HCT116 (cell line): Measurements from ENCODE around the gene MEIG1. TPM values are rescaled to one million over a fixed set of nuclear protein-coding genes. Genes with fewer than 3 reads are reported as not detected.
"Not testable (repeated sequence)": the region's sequence is repeated elsewhere in the genome, so short reads cannot be mapped to it uniquely, and the experiment has no call there.

Experiments
- ATAC-seq: fragments of 200-7000 bp; cut with Tn5 transposase; 2 replicates; pipeline ENCODE4 v1.9.1; 2020; ENCODE audit warnings: mild to moderate bottlenecking, moderate library complexity
- BruUV-seq: library from RNA; stranded (reverse); fragments of 400-500 nt; replicated peaks from 2 replicates; lab custom pipeline; 2021; lab: Mats Ljungman, UMichigan
- CTCF ChIA-PET: fragments of 300-600 bp; sonication (Branson Sonifier 250); formaldehyde crosslinking; loops from one replicate; lab custom pipeline; 2021; ENCODE audit warnings: antibody characterized with exemption; lab: Charles Lee
- POLR2A ChIA-PET: fragments of 300-600, 350-600 bp; sonication (Branson Sonifier 250); formaldehyde crosslinking; loops from one replicate; lab custom pipeline; 2021; ENCODE audit warnings: antibody characterized with exemption; lab: Charles Lee
- RAD21 ChIA-PET, 2 experiments: fragments of 300-600 bp; sonication (Branson Sonifier 250); formaldehyde crosslinking; loops; one replicate each; lab custom pipeline; 2023; ENCODE audit warnings: low total read pairs in 2 of 2; ENCODE audit not compliant: uncharacterized antibody in 2 of 2, unreplicated experiment in 2 of 2, low non-redundant PET in 1 of 2; lab: Charles Lee
- DNase-seq: peaks from one replicate; pipeline ENCODE4 v3.0.0-alpha.2; 2010; ENCODE audit warnings: low read depth, low spot score
- H2AFZ ChIP-seq: fragments of 200-600 bp; shearing (Covaris generic), sonication (generic); 2 replicates; pipeline ENCODE4 v1.6.1; 2017; ENCODE audit warnings: low read depth, mixed run types, mixed read lengths, antibody characterized with exemption, low read length; ENCODE audit not compliant: poor library complexity, severe bottlenecking
- H3K27ac ChIP-seq: 2 replicates; pipeline ENCODE4 v1.5.1; 2012; ENCODE audit warnings: low read depth, low read length
- H3K27me3 ChIP-seq: fragments of 200-600 bp; sonication (generic); 2 replicates; pipeline ENCODE4 v1.6.1; 2016; ENCODE audit warnings: mixed run types, low read length, mixed read lengths; ENCODE audit not compliant: insufficient read depth
- H3K36me3 ChIP-seq, 2 experiments: fragments of 200-500 bp in 1 of 2; fragments of 200-600 bp in 1 of 2; sonication (Bioruptor generic) in 1 of 2; sonication (generic) in 1 of 2; 2 replicates each; pipeline versions ENCODE4 v1.5.1 to v1.6.1; 2014 to 2016; ENCODE audit warnings: low read length in 2 of 2, inconsistent platforms in 1 of 2, mixed read lengths in 1 of 2, mixed run types in 1 of 2; ENCODE audit not compliant: insufficient read depth in 2 of 2, control insufficient read depth in 1 of 2
- H3K4me1 ChIP-seq, 2 experiments: fragments of 200-600 bp in 1 of 2; sonication (generic) in 1 of 2; 2 replicates each; pipeline versions ENCODE4 v1.5.1 to v1.6.1; 2012 to 2017; ENCODE audit warnings: low read length in 2 of 2, inconsistent platforms in 1 of 2, mild to moderate bottlenecking in 1 of 2, mixed read lengths in 1 of 2, mixed run types in 1 of 2, moderate library complexity in 1 of 2; ENCODE audit not compliant: insufficient read depth in 2 of 2, control insufficient read depth in 1 of 2
- H3K4me2 ChIP-seq: fragments of 200-600 bp; sonication (generic); 2 replicates; pipeline ENCODE4 v1.6.1; 2017; ENCODE audit warnings: mixed run types, low read length, mixed read lengths
- H3K4me3 ChIP-seq, 2 experiments: fragments of 200-600 bp in 1 of 2; sonication (generic) in 1 of 2; replicated peaks in 1 of 2; 2 replicates each; pipeline ENCODE4 v1.5.1; 2011 to 2016; ENCODE audit warnings: low read length in 2 of 2, control low read depth in 1 of 2, low read depth in 1 of 2, mild to moderate bottlenecking in 1 of 2, mixed read lengths in 1 of 2, mixed run types in 1 of 2
- H3K79me2 ChIP-seq: fragments of 200-600 bp; sonication (generic); 2 replicates; pipeline ENCODE4 v1.6.1; 2017; ENCODE audit warnings: mild to moderate bottlenecking, mixed run types, low read length, moderate library complexity, mixed read lengths; ENCODE audit not compliant: insufficient read depth
- H3K9ac ChIP-seq: fragments of 200-600 bp; sonication (generic); 2 replicates; pipeline ENCODE4 v1.6.1; 2016; ENCODE audit warnings: low read length, mixed read lengths
- H3K9me2 ChIP-seq: fragments of 200-600 bp; sonication (generic), shearing (Covaris generic); 2 replicates; pipeline ENCODE4 v1.6.1; 2017; ENCODE audit warnings: mixed run types, mild to moderate bottlenecking, moderate library complexity; ENCODE audit not compliant: insufficient read depth
- H3K9me3 ChIP-seq, 2 experiments: fragments of 200-500 bp in 1 of 2; fragments of 200-600 bp in 1 of 2; sonication (Bioruptor generic) in 1 of 2; sonication (generic) in 1 of 2; 2 replicates each; pipeline ENCODE4 v1.6.1; 2014 to 2017; ENCODE audit warnings: low read length in 2 of 2, mixed read lengths in 2 of 2, inconsistent platforms in 1 of 2, low read depth in 1 of 2, mild to moderate bottlenecking in 1 of 2, mixed run types in 1 of 2, moderate library complexity in 1 of 2; ENCODE audit not compliant: control insufficient read depth in 1 of 2, insufficient read depth in 1 of 2
- H4K20me1 ChIP-seq: fragments of 200-600 bp; sonication (generic), shearing (Covaris generic); 2 replicates; pipeline ENCODE4 v1.6.1; 2017; ENCODE audit warnings: mixed run types, mild to moderate bottlenecking, moderate library complexity; ENCODE audit not compliant: insufficient read depth
- RAD21 ChIP-seq: IDR thresholded peaks from 2 replicates; pipeline ENCODE4 v1.6.1; 2012; ENCODE audit warnings: low read depth, mild to moderate bottlenecking
- intact Hi-C: fragments of 100-400 bp; cut with micrococcal nuclease; formaldehyde crosslinking; loops from 2 replicates; pipeline ENCODE4 v1.10.0; 2022
- total RNA-seq: library from RNA; stranded (reverse); gene quantifications from one replicate; pipeline ENCODE4 v1.2.1, GENCODE V29; 2021; ENCODE audit not compliant: unreplicated experiment
- TF ChIP-seq, protein P1 (sequence below), 3 experiments: fragments of 200-600 bp in 1 of 3; sonication (generic) in 1 of 3; IDR thresholded peaks in 2 of 3; conservative IDR thresholded peaks in 1 of 3; 2 replicates each; pipeline ENCODE4 v1.5.1; 2012 to 2017; ENCODE audit warnings: low read depth in 2 of 3, low read length in 2 of 3, antibody characterized with exemption in 1 of 3, borderline replicate concordance in 1 of 3, control low read depth in 1 of 3, mild to moderate bottlenecking in 1 of 3, mixed read lengths in 1 of 3, mixed run types in 1 of 3, moderate library complexity in 1 of 3; ENCODE audit not compliant: insufficient read depth in 1 of 3

The MEIG1 gene
- total RNA-seq, 1 experiment from 2014 or later: 1.4 TPM

- H3K9me3 ChIP-seq, H3K27ac ChIP-seq, H3K4me3 ChIP-seq, RAD21 ChIA-PET, H3K27me3 ChIP-seq, H3K9me2 ChIP-seq, H3K4me1 ChIP-seq, BruUV-seq, ATAC-seq, H3K4me2 ChIP-seq, H4K20me1 ChIP-seq, H3K36me3 ChIP-seq, H2AFZ ChIP-seq, H3K79me2 ChIP-seq, H3K9ac ChIP-seq, POLR2A ChIA-PET: not testable (repeated sequence)
- intact Hi-C loops: loop anchor here (1.0 kb wide), 1 partner anchor 115 kb away; no protein-coding TSS in a partner anchor
- peak; percentile 48 for DNase-seq
- CTCF ChIA-PET: interaction anchor here (1.0 kb wide), 1 partner anchor 115 kb away, joined by 3 read pairs; no protein-coding TSS in a partner anchor
- TF ChIP-seq RAD21: peak; percentile 64
- TF ChIP-seq, protein P1, sequence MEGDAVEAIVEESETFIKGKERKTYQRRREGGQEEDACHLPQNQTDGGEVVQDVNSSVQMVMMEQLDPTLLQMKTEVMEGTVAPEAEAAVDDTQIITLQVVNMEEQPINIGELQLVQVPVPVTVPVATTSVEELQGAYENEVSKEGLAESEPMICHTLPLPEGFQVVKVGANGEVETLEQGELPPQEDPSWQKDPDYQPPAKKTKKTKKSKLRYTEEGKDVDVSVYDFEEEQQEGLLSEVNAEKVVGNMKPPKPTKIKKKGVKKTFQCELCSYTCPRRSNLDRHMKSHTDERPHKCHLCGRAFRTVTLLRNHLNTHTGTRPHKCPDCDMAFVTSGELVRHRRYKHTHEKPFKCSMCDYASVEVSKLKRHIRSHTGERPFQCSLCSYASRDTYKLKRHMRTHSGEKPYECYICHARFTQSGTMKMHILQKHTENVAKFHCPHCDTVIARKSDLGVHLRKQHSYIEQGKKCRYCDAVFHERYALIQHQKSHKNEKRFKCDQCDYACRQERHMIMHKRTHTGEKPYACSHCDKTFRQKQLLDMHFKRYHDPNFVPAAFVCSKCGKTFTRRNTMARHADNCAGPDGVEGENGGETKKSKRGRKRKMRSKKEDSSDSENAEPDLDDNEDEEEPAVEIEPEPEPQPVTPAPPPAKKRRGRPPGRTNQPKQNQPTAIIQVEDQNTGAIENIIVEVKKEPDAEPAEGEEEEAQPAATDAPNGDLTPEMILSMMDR (IDR thresholded peaks at IDR 0.05 in 2 of 3, conservative IDR thresholded peaks at IDR 0.05 in 1 of 3; ENCODE audit: borderline replicate concordance in 1 of 3, insufficient read depth in 1 of 3, low read depth in 2 of 3, low read length in 2 of 3): peak; percentile 30 to 70 (median 33); a peak in 5 of 6 replicates
These were observed 32.0 kb downstream of the MEIG1 start for GRCh38 chr10:14991035-14991749.

DNA sequence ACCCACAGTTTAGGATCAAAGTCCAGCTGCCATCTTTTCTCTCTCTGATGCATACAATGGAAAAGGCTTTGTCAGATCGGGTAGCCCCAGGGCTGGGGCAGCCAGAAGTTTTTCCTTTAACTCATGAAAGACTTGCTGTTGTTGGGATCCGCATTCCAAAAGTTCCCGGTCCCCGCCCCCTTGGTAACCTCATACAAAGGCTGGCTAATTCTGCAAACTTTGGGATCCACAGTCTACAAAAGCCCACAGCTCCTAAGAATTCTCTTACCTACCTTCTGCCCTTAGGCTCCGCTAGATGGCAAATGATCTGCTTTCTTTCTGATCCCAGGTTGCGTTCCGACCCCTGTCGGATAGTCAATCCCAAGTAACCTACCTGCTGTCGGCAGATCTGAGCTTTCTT lies 33.1 kb downstream of the MEIG1 start:
- H3K9ac ChIP-seq, H3K4me3 ChIP-seq, H2AFZ ChIP-seq, DNase-seq, H3K27me3 ChIP-seq, H3K9me2 ChIP-seq, BruUV-seq, RAD21 ChIA-PET, H3K4me1 ChIP-seq, H4K20me1 ChIP-seq, H3K36me3 ChIP-seq, H3K4me2 ChIP-seq, H3K79me2 ChIP-seq, ATAC-seq, H3K27ac ChIP-seq, intact Hi-C loops, CTCF ChIA-PET, H3K9me3 ChIP-seq: not testable (repeated sequence)
- POLR2A ChIA-PET: interaction anchor here (0.6 kb wide), 1 partner anchor 112 kb away, joined by 3 read pairs; no protein-coding TSS in a partner anchor

DNA sequence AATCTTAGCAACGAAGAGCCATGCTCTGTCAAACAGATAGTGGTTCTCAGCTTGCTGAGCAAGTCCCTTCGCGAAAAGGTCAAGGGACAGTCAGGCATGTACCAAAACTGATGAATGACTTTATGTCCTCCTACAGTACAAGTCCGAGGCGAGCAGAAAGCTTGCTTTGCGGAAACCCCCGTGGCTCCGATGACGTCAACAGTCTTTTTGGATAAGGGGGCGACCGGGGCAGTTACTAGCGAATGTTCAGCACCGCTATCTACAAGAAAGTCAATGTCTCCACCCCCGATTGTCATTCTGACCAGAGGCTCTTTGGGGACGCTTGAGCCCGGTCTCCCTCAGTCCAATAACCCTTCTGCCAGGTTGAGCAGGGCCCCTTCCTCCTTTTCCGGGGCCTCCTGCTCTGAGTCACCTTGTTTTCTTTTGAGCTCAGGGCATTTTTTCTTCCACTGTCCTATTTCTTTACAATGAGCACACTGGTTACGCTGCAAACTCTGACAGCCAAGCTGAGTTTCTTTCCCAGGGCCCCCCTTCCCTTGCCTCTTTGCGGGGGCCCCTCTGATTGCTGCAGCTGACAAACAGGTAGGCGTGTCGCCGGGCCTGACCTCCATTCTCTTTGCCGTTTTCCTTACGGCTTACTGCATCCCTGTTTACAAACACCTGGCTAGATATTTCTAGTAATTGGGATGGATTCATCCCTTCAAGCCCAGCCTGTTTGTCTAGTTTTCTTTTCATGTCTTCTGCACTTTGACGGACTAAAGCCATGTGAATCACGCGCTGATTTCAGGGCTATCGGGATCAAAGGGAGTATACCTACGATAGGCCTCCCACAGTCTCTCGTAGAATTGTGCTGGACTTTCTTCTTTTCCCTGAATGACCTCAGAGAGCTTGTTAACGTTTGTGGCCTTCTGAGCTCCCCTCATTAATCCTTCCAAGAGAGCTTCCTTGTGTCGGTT lies 34.6 kb downstream of the MEIG1 start:
- intact Hi-C loops, ATAC-seq, POLR2A ChIA-PET, H3K9ac ChIP-seq, H3K27ac ChIP-seq, H2AFZ ChIP-seq, H3K9me3 ChIP-seq, H3K36me3 ChIP-seq, H3K27me3 ChIP-seq, H3K4me2 ChIP-seq, BruUV-seq, DNase-seq, H3K9me2 ChIP-seq, H3K4me1 ChIP-seq, RAD21 ChIA-PET, H3K79me2 ChIP-seq, CTCF ChIA-PET, H3K4me3 ChIP-seq, H4K20me1 ChIP-seq: not testable (repeated sequence)
